ENCODE data around the gene PPARD.

GRCh38 chr6:35382015-35382414, 39.7 kb downstream of the PPARD start:
- TF ChIP-seq RAD21 (conservative IDR thresholded peaks at IDR 0.05 in 1 of 2, IDR thresholded peaks at IDR 0.05 in 1 of 2): no peak
- TF ChIP-seq CTCF (IDR thresholded peaks at IDR 0.05): no peak
- TF ChIP-seq REST (IDR thresholded peaks at IDR 0.05): no peak
- TF ChIP-seq POLR2A (IDR thresholded peaks at IDR 0.05; ENCODE audit: low read length): no peak
- TF ChIP-seq ZC3H11A (IDR thresholded peaks at IDR 0.05): no peak
- no peak for TF ChIP-seq RARB (CRISPR knock-in tag; IDR thresholded peaks at IDR 0.05)
